LNCaP clone FGC (cell line): Measurements from ENCODE around the gene PTBP1.

Source experiments
- DNase-seq: peaks from one replicate; pipeline ENCODE4 v3.0.0-alpha.2; 2011; ENCODE audit warnings: low read depth
- H3K4me3 ChIP-seq: 2 replicates; pipeline ENCODE4 v1.5.1; 2011; ENCODE audit warnings: mild to moderate bottlenecking, low read depth, low read length, control low read depth
- CTCF ChIP-seq: IDR thresholded peaks from 2 replicates; pipeline ENCODE4 v1.5.1; 2012; ENCODE audit warnings: mild to moderate bottlenecking; ENCODE audit not compliant: control insufficient read depth, insufficient read depth; ENCODE audit errors: extremely low read depth

Gene PTBP1

GRCh38 chr19:812049-812746 lies 14.9 kb downstream of the PTBP1 start:
- DNase-seq, result no peak
- H3K4me3 ChIP-seq, result no peak overlapping the region
- TF ChIP-seq CTCF, result no peak

DNA sequence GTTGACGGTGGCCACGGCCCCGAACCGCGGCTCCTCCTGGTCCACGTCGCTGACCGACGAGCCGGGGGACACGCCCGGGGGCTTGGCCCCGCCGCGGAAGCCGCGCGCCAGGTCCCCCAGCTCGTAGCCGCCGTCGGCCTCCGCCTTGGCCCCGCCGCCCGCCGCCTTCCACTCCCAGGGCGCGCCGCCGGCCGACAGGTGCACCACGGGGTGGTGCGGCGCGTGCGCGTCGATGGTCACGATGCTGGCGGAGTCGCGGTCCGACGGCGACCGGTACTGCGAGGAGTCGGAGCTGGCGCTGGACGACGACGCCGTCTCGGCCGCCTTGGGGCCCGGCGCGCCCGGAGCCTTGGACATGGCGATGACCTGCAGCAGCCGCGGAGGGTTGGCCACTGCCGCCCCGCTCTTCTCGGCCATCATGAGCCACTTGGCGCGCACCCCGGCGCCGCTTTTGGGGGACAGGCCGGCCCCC lies 15.5 kb downstream of the PTBP1 start:
- no peak for DNase-seq
- TF ChIP-seq CTCF, result no peak
- no peak overlapping the region for H3K4me3 ChIP-seq

- TF ChIP-seq CTCF, result no peak
Measured at GRCh38 chr19:813219-814151, 16.2 kb downstream of the PTBP1 start.

DNA sequence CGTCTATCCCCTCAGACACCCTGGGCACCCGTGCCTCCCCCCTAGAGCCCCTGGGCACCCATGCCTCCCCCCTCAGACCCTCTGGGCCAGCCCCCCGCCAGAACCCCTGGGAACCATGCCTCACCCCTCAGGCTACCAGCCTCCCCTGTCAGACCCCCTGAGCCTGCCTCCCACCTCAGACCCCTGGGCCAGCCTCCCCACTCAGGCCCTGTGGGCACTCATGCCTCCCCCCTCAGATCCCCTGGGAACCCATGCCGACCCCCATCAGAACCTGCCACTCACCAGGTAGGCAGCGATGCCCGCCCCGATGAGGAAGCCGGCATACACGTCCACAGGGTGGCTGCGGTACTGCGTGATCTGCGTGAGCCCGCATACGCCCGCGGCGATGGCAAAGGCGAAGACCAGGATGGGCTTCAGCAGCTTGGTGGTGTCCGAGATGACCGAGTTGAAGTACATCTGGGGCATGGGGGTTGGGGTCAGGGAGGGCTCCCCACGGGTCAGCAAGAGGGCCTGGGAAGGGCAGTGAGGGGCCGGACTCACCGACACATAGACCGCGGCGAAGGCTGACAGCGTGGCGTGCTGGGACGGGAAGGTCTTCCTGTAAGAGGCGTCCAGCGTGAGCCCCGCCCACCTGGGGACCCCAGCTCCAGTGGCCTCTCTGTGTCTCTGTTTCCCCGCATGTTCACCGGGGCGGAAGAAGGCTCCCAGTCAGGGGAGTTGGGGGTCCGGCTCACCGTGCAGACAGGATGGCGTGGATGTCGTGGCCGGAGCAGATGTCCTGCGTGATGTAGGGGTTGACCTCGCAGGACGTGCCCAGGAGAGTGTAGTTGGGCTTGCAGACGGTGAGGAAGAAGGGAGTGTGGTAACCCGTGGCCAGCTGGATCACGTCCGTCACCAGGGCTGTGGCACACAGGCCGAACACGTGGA lies 17.2 kb downstream of the PTBP1 start:
- no peak overlapping the region for H3K4me3 ChIP-seq
- DNase-seq, result no peak
- no peak for TF ChIP-seq CTCF

More at GRCh38 chr19:813219-814151, 16.2 kb downstream of the PTBP1 start:
- DNase-seq, result no peak
- no peak overlapping the region for H3K4me3 ChIP-seq

GRCh38 chr19:815079-815774 lies 18.0 kb downstream of the PTBP1 start:
- TF ChIP-seq CTCF, result no peak
- DNase-seq, result no peak
- H3K4me3 ChIP-seq, result no peak overlapping the region
